RWPE2 (cell line): ENCODE results near the gene DCBLD2.

ENCODE experiments used
- ATAC-seq: fragments of 200-7000 bp; cut with Tn5 transposase; 3 replicates; pipeline ENCODE4 v1.9.1; 2021; ENCODE audit warnings: low read depth
- DNase-seq: peaks from one replicate; pipeline ENCODE4 v3.0.0-alpha.2; 2020; ENCODE audit warnings: low spot score
- H3K27ac ChIP-seq: fragments of 450-650 bp; 2 replicates; pipeline ENCODE4 v1.5.1; 2017; ENCODE audit warnings: mild to moderate bottlenecking; ENCODE audit not compliant: poor library complexity, severe bottlenecking
- H3K27me3 ChIP-seq: fragments of 250-450 bp; sonication (Bioruptor Pico); 2 replicates; pipeline ENCODE4 v1.5.1; 2021; ENCODE audit warnings: mild to moderate bottlenecking, moderate library complexity; ENCODE audit not compliant: insufficient read depth, poor library complexity, severe bottlenecking
- H3K36me3 ChIP-seq: fragments of 250-450 bp; sonication (Bioruptor Pico); 2 replicates; pipeline ENCODE4 v1.5.1; 2020; ENCODE audit warnings: low read depth, mild to moderate bottlenecking, moderate library complexity
- H3K4me1 ChIP-seq: fragments of 250-450 bp; sonication (Bioruptor Pico); 2 replicates; pipeline ENCODE4 v1.5.1; 2021; ENCODE audit warnings: mild to moderate bottlenecking, moderate library complexity; ENCODE audit not compliant: insufficient read depth, poor library complexity, severe bottlenecking
- H3K4me3 ChIP-seq: fragments of 250-450 bp; sonication (Bioruptor Pico); 2 replicates; pipeline ENCODE4 v1.5.1; 2021; ENCODE audit warnings: mild to moderate bottlenecking, moderate library complexity; ENCODE audit not compliant: severe bottlenecking
- H3K9me3 ChIP-seq: fragments of 250-450 bp; sonication (Bioruptor Pico); 2 replicates; pipeline ENCODE4 v1.5.1; 2021; ENCODE audit warnings: mild to moderate bottlenecking, moderate library complexity; ENCODE audit not compliant: severe bottlenecking
- TF ChIP-seq, protein P1 (sequence below): fragments of 450-650 bp; IDR thresholded peaks from one replicate; pipeline ENCODE4 v1.5.1; 2017; ENCODE audit warnings: mild to moderate bottlenecking, moderate library complexity; ENCODE audit not compliant: poor library complexity, severe bottlenecking

Gene DCBLD2

DNA sequence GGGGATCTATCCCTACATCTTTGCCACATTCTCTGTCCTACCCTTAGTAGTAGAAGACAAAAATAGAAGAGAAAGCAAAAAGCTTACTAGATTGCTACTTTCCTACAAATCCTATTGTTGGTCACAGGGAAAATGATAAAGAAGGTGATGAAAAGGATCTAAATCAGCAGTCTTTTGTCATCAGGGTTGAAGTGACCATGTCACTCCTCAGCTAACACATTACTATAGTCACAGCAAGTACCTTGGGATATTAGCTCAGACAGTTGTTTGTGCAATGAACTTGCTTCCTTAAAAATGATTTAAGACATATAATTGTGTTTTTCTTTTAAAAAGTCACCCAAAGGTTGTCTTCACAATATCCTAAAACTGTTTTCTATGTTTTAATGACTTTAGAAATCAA lies 132.0 kb downstream of the DCBLD2 start:
- H3K9me3 ChIP-seq = no peaks in the 10 kb centered on the region
- TF ChIP-seq, protein P1, sequence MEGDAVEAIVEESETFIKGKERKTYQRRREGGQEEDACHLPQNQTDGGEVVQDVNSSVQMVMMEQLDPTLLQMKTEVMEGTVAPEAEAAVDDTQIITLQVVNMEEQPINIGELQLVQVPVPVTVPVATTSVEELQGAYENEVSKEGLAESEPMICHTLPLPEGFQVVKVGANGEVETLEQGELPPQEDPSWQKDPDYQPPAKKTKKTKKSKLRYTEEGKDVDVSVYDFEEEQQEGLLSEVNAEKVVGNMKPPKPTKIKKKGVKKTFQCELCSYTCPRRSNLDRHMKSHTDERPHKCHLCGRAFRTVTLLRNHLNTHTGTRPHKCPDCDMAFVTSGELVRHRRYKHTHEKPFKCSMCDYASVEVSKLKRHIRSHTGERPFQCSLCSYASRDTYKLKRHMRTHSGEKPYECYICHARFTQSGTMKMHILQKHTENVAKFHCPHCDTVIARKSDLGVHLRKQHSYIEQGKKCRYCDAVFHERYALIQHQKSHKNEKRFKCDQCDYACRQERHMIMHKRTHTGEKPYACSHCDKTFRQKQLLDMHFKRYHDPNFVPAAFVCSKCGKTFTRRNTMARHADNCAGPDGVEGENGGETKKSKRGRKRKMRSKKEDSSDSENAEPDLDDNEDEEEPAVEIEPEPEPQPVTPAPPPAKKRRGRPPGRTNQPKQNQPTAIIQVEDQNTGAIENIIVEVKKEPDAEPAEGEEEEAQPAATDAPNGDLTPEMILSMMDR = no peak
- H3K4me1 ChIP-seq = no peaks in the 10 kb centered on the region
- no peaks in the 10 kb centered on the region for H3K27me3 ChIP-seq
- no peaks in the 10 kb centered on the region for H3K36me3 ChIP-seq
- H3K27ac ChIP-seq = no peak overlapping the region
- H3K4me3 ChIP-seq = no peak overlapping the region
- no peak for DNase-seq
- ATAC-seq = no peak

GRCh38 chr3:98768961-98769360 lies 132.5 kb downstream of the DCBLD2 start:
- Histone ChIP-seq H3K9me3 (no peaks in the 10 kb centered on the region), H3K27me3 (no peaks in the 10 kb centered on the region), H3K36me3 (no peaks in the 10 kb centered on the region), H3K4me1 (no peaks in the 10 kb centered on the region), H3K27ac (no peak overlapping the region), H3K4me3 (no peak overlapping the region)
- DNase-seq (no peak), ATAC-seq (no peak)
- TF ChIP-seq, protein P1 = no peak

DNA sequence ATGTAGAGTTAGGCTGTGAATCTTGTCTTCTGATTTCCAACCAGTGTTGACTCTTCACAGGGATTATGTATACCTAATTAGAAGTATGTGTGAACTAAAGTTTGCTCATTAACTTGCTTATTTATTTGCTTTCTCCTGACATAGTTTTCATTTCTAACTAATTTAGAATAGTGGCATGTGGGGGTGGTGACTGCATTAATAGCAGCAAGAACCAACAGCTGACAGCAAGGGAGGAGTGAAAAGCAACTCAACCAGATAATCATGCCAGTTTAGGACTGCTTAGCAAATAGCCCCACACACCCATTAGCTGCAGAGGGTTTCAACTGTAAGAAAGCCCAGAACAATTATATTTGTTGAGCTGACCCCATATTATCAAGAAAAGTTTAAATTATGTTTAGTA lies 134.6 kb downstream of the DCBLD2 start:
- Histone ChIP-seq H3K4me1 (no peaks in the 10 kb centered on the region), H3K4me3 (no peak overlapping the region), H3K9me3 (no peaks in the 10 kb centered on the region), H3K27me3 (no peaks in the 10 kb centered on the region), H3K36me3 (no peaks in the 10 kb centered on the region), H3K27ac (no peak overlapping the region)
- DNase-seq = no peak
- TF ChIP-seq, protein P1 = no peak
- no peak for ATAC-seq

GRCh38 chr3:98765721-98766120 lies 135.8 kb downstream of the DCBLD2 start:
- Histone ChIP-seq H3K9me3 (no peaks in the 10 kb centered on the region), H3K4me3 (no peak overlapping the region), H3K4me1 (no peaks in the 10 kb centered on the region), H3K36me3 (no peaks in the 10 kb centered on the region), H3K27me3 (no peaks in the 10 kb centered on the region), H3K27ac (no peak overlapping the region)
- TF ChIP-seq, protein P1 = no peak
- no peak for ATAC-seq
- DNase-seq = no peak

DNA sequence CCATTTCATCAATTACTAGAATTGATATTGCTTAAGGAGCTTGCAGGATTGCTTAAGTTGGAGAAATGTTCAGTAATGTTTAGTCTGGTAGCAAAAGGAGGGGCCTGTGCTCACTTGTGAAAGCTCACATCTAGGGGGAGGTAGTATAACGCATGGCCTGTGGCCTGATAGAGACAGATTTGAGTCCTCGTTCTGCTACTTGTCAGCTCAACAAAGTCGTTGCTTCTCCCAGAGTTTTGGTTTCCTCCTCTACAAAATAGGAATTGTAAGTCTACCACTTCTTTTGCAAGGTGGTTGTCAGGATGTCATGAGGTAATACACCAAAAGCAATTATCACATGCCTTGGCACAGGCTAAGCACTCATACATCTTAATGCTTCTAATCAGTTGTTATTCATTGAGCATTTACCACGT lies 137.0 kb downstream of the DCBLD2 start:
- H3K27me3 ChIP-seq = no peaks in the 10 kb centered on the region
- H3K4me3 ChIP-seq = no peak overlapping the region
- no peak overlapping the region for H3K27ac ChIP-seq
- H3K36me3 ChIP-seq = no peaks in the 10 kb centered on the region
- H3K4me1 ChIP-seq = no peaks in the 10 kb centered on the region
- DNase-seq (no peak), ATAC-seq (no peak)
- TF ChIP-seq, protein P1 = no peak
- no peaks in the 10 kb centered on the region for H3K9me3 ChIP-seq
